HEK293T (cell line): Measurements from ENCODE around the gene SGCB.

Source experiments
- ARNT ChIP-seq: fragments of 450-650 bp; IDR thresholded peaks from 2 replicates; pipeline ENCODE4 v1.6.1; 2017; ENCODE audit warnings: mild to moderate bottlenecking
- BHLHE40 ChIP-seq: fragments of 450-650 bp; IDR thresholded peaks from 2 replicates; pipeline ENCODE4 v1.6.1; 2016; ENCODE audit warnings: mild to moderate bottlenecking, moderate library complexity, borderline replicate concordance
- CTBP1 ChIP-seq: fragments of 450-650 bp; IDR thresholded peaks from 2 replicates; pipeline ENCODE4 v1.6.1; 2016; ENCODE audit warnings: borderline replicate concordance
- ELF4 ChIP-seq: fragments of 450-650 bp; IDR thresholded peaks from 2 replicates; pipeline ENCODE4 v1.6.1; 2017; ENCODE audit warnings: antibody characterized with exemption
- FOXA1 ChIP-seq: fragments of 450-650 bp; IDR thresholded peaks from 2 replicates; pipeline ENCODE4 v1.6.1; 2016; ENCODE audit warnings: mild to moderate bottlenecking
- FOXK2 ChIP-seq: fragments of 450-650 bp; IDR thresholded peaks from 2 replicates; pipeline ENCODE4 v1.6.1; 2016; ENCODE audit warnings: mild to moderate bottlenecking
- L3MBTL2 ChIP-seq: fragments of 450-650 bp; conservative IDR thresholded peaks from 2 replicates; pipeline ENCODE4 v1.6.1; 2016; ENCODE audit warnings: mild to moderate bottlenecking
- NFRKB ChIP-seq: fragments of 450-650 bp; IDR thresholded peaks from 2 replicates; pipeline ENCODE4 v1.6.1; 2016; ENCODE audit warnings: mild to moderate bottlenecking, moderate library complexity
- SP1 ChIP-seq: fragments of 450-650 bp; IDR thresholded peaks from 2 replicates; pipeline ENCODE4 v1.6.1; 2017
- SUZ12 ChIP-seq: fragments of 450-650 bp; IDR thresholded peaks from 2 replicates; pipeline ENCODE4 v1.6.1; 2016; ENCODE audit warnings: mild to moderate bottlenecking
- TARDBP ChIP-seq: fragments of 450-650 bp; IDR thresholded peaks from 2 replicates; pipeline ENCODE4 v1.6.1; 2016

- TF ChIP-seq TARDBP (no peak), NFRKB (no peak), SUZ12 (no peak), L3MBTL2 (no peak), BHLHE40 (no peak), ARNT (no peak), FOXA1 (no peak), CTBP1 (no peak), FOXK2 (no peak), SP1 (no peak), ELF4 (no peak)
Measured at GRCh38 chr4:52012651-52013050, 25.4 kb downstream of the SGCB start.
